ENCODE measurements around the gene TCP11L2. TPM values are rescaled to one million over a fixed set of nuclear protein-coding genes. Genes with fewer than 3 reads are reported as not detected.
"Not testable (repeated sequence)": the region's sequence is repeated elsewhere in the genome, so short reads cannot be mapped to it uniquely, and the experiment has no call there.

The TCP11L2 gene
- total and polyA plus RNA-seq, 3 donors from 2014 or later: 15.8 to 33.9 (median 31.0) TPM

DNA sequence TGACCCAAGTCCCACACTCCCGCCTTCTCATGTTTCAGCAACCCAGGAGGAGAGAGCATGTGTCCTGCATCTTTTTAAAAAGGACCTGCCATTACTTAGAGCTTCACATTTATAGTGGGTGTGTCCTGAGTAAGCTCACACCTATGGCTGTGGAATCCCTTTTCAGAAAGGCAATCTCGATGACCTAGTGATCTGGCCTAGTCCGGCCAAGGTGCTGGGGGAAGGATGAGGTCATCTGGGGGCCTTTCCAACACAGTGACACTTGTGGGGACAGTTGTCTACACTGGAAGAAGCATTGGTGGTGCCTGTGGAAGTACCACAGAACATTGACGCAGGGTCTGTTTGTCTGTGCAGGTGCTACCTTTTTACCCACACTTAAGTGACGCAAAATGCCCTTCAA is 8.2 kb downstream of the TCP11L2 start:
- Histone ChIP-seq H3K27me3 (no peaks in the 10 kb centered on the region), H3K4me1 (no peaks in the 10 kb centered on the region), H3K27ac (no peak overlapping the region), H3K36me3 (ENCODE audit: low read depth, missing control alignments) (no peaks in the 10 kb centered on the region), H3K9me3 (no peaks in the 10 kb centered on the region), H3K4me3 (no peak overlapping the region)
- 78 to 90% methylated on average over 5 of the region's 5 CpGs for WGBS, 2 donors
- DNase-seq: no peak
- TF ChIP-seq, protein P1, sequence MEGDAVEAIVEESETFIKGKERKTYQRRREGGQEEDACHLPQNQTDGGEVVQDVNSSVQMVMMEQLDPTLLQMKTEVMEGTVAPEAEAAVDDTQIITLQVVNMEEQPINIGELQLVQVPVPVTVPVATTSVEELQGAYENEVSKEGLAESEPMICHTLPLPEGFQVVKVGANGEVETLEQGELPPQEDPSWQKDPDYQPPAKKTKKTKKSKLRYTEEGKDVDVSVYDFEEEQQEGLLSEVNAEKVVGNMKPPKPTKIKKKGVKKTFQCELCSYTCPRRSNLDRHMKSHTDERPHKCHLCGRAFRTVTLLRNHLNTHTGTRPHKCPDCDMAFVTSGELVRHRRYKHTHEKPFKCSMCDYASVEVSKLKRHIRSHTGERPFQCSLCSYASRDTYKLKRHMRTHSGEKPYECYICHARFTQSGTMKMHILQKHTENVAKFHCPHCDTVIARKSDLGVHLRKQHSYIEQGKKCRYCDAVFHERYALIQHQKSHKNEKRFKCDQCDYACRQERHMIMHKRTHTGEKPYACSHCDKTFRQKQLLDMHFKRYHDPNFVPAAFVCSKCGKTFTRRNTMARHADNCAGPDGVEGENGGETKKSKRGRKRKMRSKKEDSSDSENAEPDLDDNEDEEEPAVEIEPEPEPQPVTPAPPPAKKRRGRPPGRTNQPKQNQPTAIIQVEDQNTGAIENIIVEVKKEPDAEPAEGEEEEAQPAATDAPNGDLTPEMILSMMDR (IDR thresholded peaks at IDR 0.05): no peak
- no peak for TF ChIP-seq POLR2A (IDR thresholded peaks at IDR 0.05)
- intact Hi-C loops (cut with DNase I; ENCODE audit: low total_unique reads): no loop called here

DNA sequence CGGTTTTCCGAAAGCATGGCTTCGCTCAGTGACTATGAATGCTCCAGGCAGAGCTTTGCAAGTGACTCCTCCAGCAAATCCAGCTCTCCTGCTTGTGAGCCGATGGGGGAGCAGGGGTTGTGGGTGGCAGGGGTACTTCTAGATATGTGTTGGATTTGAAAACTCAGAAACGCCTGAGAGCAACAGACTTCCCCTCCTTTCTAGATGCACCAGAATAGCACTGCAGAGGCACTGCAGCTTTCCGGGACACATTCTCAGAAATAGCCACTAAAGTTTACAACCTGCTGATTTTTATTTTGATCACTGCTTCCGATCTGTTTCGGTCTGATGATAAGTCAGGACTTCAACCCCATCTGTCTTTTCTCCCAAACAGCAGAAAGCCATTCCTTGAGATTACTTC is 8.6 kb downstream of the TCP11L2 start:
- H3K27me3 ChIP-seq: no peaks in the 10 kb centered on the region
- no peaks in the 10 kb centered on the region for H3K4me1 ChIP-seq
- no peak overlapping the region for H3K4me3 ChIP-seq
- intact Hi-C loops (cut with DNase I; ENCODE audit: low total_unique reads): no loop called here
- no peak for DNase-seq
- H3K36me3 ChIP-seq (ENCODE audit: low read depth, missing control alignments): no peaks in the 10 kb centered on the region
- H3K9me3 ChIP-seq: no peaks in the 10 kb centered on the region
- WGBS, 2 donors: 81% methylated on average over 8 of the region's 8 CpGs
- no peak overlapping the region for H3K27ac ChIP-seq
- TF ChIP-seq, protein P1 (IDR thresholded peaks at IDR 0.05): no peak
- no peak for TF ChIP-seq POLR2A (IDR thresholded peaks at IDR 0.05)

DNA sequence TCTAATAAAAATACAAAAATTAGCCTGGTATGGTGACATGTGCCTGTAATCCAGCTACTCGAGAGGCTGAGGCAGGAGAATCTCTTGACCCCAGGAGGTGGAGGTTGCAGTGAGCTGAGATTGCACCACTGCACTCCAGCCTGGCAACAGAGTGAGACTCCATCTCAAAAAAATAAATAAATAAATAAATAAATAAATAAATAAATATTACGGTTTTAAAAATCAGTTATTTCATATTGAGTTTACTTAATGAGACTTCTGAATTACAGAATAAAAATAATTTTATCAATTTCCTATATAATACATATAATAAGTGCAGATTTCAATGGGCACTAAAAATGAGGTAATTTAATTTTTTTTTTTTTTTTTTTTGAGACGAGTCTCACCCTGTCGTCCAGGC is 10.9 kb downstream of the TCP11L2 start:
- intact Hi-C loops (cut with DNase I; ENCODE audit: low total_unique reads); DNase-seq; H3K27me3 ChIP-seq; H3K9me3 ChIP-seq; H3K36me3 ChIP-seq (ENCODE audit: low read depth, missing control alignments); H3K27ac ChIP-seq; H3K4me1 ChIP-seq; H3K4me3 ChIP-seq: not testable (repeated sequence)
- 64 to 68% methylated on average over 4 of the region's 4 CpGs for WGBS, 2 donors

DNA sequence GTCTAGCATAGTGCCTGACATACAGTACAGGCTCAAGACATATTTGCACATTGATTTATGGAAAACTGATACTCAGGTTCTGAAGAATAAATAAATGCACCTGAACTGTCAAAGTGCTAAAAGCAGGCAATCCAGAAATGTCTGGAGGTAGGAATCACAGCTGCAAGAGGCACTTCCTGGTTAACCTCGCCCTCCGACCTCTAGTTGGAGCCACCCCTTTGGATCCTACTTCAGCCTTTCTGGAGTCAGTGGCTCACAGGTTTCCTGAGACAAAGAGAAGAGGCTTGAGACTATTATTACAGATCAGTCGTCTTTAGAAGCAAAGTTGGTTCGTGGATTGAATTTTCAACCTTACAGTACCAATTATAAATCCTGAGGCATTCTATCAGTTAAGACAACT is 13.0 kb downstream of the TCP11L2 start:
- intact Hi-C loops (cut with DNase I; ENCODE audit: low total_unique reads): no loop called here
- Histone ChIP-seq H3K27ac (no peak overlapping the region), H3K36me3 (ENCODE audit: low read depth, missing control alignments) (no peaks in the 10 kb centered on the region), H3K4me3 (no peak overlapping the region), H3K27me3 (no peaks in the 10 kb centered on the region), H3K4me1 (no peaks in the 10 kb centered on the region), H3K9me3 (no peaks in the 10 kb centered on the region)
- no peak for DNase-seq
- WGBS, 2 donors: 84 to 99% methylated on average over 4 of the region's 4 CpGs
- TF ChIP-seq POLR2A (IDR thresholded peaks at IDR 0.05): no peak
- TF ChIP-seq, protein P1 (IDR thresholded peaks at IDR 0.05): no peak

DNA sequence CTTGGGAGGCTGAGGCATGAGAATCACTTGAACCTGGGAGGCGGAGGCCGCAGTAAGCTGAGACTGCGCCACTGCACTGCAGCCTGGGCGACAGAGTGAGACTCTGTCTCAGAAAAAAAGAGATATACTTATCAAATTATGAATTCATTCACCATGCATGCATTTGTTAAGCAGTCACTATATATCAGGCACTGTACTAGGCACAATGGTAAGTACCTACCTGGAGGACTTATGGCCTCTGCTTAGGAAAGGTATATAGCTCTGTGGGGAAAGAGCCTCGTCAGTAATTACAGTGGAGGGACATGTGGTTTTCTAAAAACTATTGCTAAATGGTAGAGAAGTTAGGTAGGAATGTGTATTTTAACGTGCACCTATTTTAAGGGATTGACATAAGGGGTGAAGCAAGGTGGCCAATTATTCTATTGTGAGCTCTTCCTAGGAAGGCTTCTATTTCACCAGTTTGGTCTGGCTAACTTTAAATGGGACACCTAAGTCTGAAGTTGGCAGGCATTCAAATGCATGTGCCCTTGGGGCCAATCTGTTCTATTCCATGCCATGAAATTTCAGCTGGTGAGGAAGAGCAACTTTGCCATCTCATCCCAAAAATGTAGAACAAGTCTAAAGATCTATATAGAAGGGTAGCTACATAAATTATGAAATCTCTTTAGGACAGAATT is 15.0 kb downstream of the TCP11L2 start:
- H3K27ac ChIP-seq: no peak overlapping the region
- 95 to 97% methylated on average over 6 of the region's 6 CpGs for WGBS, 2 donors
- no peak overlapping the region for H3K4me3 ChIP-seq
- no peaks in the 10 kb centered on the region for H3K27me3 ChIP-seq
- H3K9me3 ChIP-seq: no peaks in the 10 kb centered on the region
- TF ChIP-seq POLR2A (IDR thresholded peaks at IDR 0.05): no peak
- TF ChIP-seq, protein P1 (IDR thresholded peaks at IDR 0.05): no peak
- no peaks in the 10 kb centered on the region for H3K36me3 ChIP-seq (ENCODE audit: low read depth, missing control alignments)
- DNase-seq: no peak
- intact Hi-C loops (cut with DNase I; ENCODE audit: low total_unique reads): no loop called here
- no peaks in the 10 kb centered on the region for H3K4me1 ChIP-seq

Measured in testis (tissue), 3 donors.